ENCODE measurements around the gene CPSF6. TPM values are rescaled to one million over a fixed set of nuclear protein-coding genes. Genes with fewer than 3 reads are reported as not detected.
"Not testable (repeated sequence)": the region's sequence is repeated elsewhere in the genome, so short reads cannot be mapped to it uniquely, and the experiment has no call there.

CPSF6 gene
- polyA plus RNA-seq, 1 donor = 137 TPM

- no peak for DNase-seq
These were observed 15.5 kb downstream of the CPSF6 start for GRCh38 chr12:69254862-69255261.

DNA sequence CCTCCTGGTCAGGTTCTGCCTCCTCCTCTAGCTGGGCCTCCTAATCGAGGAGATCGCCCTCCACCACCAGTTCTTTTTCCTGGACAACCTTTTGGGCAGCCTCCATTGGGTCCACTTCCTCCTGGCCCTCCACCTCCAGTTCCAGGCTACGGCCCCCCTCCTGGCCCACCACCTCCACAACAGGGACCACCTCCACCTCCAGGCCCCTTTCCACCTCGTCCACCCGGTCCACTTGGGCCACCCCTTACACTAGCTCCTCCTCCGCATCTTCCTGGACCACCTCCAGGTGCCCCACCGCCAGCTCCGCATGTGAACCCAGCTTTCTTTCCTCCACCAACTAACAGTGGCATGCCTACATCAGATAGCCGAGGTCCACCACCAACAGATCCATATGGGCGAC, 19.3 kb downstream of the CPSF6 start:
- DNase-seq = no peak

DNA sequence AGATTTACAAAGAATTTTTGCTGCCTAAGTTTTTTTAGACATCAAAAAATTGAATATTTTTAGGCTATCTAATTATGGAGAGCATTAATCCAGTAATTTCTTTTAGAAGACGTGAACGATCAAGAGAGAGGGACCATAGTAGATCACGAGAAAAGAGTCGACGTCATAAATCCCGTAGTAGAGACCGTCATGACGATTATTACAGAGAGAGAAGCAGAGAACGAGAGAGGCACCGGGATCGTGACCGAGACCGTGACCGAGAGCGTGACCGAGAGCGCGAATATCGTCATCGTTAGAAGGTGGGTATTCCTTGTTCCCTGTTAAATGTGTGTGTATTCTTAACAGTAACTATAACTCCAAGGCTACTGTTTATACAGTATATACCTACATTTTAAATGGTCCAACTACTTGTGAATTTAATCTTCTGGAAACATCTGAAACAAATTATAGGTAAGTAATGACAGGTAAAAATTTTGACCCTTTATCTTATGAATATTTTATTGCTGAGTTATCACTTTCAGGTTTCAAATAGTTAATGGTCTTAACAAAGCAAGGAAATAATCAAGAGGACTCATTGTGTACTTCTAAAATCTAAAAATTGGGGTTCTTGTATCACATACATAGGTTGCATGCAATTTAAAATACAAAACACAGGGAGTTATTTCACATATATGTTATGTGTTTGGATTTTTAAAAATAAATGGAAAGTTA, 23.1 kb downstream of the CPSF6 start:
- DNase-seq = no peak

- DNase-seq = no peak
These were observed 25.8 kb downstream of the CPSF6 start for GRCh38 chr12:69265205-69265604.

- DNase-seq = not testable (repeated sequence)
These were observed 26.3 kb downstream of the CPSF6 start for GRCh38 chr12:69265633-69266032.

GRCh38 chr12:69266036-69266635, 26.8 kb downstream of the CPSF6 start:
- no peak for DNase-seq

DNA sequence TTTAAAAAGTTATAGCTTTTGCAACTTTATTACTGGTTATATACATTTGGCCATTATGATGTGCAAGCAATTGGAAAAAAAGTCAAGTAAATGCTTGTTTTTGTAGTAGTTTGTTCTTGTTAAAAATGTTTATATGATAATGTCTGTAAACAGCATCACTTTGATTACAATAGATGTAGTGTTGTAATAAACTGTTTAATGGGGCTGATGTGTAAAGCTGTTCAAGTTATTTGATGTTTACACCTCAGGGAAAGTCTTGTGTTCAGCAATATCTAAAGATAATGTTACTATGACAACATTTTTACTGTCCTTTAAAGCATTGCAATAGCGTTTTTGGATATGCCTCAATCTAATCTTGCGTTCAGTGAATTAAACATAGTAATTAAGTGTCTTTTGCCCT, 30.4 kb downstream of the CPSF6 start:
- no peak for DNase-seq

GRCh38 chr12:69272511-69272910, 33.1 kb downstream of the CPSF6 start:
- no peak for DNase-seq

DNA sequence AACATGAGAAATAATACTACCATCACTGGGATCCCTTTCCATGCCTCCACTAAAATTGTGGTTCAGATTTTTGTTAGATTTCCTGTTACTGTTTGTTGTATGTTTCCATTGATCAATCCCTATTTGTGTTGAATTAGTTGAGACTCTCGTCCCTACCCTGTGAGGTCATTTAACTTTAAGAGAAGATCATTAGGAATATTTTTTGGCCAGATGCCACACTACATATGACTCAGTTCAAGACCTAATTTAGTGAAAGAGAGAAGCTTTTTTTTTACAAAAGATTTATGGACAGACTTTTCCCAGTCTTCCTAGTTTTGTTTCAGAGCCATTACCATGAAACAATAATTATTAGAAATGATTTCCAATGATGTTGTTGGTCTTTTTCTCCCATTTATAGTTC, 35.5 kb downstream of the CPSF6 start:
- DNase-seq = no peak

- no peak for DNase-seq
These were observed 36.1 kb downstream of the CPSF6 start for GRCh38 chr12:69275471-69275891.

DNA sequence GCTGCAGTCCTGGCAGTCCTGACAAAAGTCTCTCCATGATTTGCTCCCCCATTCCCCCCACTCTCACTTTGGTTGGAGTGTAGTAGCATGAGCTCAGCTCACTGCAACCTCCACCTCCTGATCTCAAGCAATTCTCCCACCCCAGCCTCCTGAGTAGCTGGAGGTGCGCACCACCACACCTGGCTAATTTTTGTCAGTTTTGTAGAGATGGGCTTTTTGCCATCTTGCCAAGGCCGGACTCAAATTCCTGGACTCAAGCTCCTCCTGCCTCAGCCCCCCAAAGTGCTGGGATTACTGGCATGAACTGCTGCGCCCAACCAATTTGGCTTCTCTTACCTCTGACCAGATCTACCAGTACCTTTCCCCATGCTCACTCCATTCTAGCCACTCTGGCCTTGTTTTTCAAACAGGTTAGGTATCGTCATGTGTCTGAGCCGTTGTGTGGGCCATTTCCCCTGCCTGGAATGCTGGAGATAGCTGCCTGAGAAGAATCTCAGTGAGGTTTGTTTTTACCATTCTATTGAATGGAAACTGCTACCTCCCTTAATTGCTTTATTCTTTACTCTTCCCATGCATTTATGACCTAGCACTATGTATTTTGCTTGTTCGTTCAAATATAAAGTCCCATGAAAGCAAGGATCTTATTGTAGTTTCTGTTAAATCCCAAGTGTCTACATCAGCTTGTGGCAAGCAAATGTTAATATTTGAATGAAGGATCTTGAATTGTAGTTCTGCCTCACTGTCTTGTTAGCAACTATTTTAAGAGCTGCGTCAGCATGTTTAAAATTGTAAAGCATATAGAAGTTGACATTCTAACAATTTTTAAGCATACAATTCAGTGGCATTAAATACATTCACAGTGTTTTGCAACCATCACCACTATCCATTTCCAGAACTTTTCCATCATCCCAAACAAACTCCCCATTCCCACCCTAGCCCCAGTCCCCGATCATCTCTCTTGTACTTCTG, 39.7 kb downstream of the CPSF6 start:
- DNase-seq = no peak

- peak; percentile 49 for DNase-seq
These were observed 44.8 kb downstream of the CPSF6 start for GRCh38 chr12:69284131-69284530.

- DNase-seq = no peak
These were observed 48.2 kb downstream of the CPSF6 start for GRCh38 chr12:69287556-69287955.

DNA sequence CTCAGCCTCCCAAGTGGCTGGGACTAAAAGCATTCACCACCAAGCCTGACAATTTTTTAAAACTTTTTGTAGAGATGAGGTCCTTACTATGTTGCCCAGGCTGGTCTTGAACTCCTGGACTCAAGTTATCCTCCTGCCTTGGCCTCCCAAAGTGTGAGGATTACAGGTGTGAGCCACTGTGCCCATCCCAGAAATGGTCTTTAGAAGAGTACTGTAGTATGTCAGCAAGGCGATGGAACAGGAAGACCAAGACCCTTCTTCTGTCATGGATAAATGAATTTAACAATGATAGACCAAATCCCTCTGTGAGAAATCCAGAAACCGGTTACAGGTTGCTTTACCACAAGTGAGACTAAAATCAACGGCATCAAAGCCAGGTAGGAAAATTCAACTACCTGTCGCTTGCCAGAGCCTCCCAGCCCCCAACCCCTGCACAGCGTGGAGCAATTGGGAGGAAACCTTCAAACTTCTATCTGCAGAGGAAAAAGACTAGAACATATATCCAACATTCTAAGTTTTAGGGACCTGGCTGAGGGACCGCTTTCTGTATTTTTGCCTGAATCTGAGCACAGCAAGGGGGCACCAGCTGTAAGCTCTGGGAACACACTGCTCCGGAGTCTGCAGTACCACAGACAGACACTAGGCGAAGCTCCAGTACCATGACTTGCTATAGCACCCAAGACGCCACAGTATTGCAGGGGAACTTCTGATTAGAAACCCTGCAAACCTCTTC, 51.3 kb downstream of the CPSF6 start:
- DNase-seq = peak; percentile 77

- DNase-seq = no peak
These were observed 51.9 kb downstream of the CPSF6 start for GRCh38 chr12:69291278-69291593.

- no peak for DNase-seq
These were observed 58.8 kb downstream of the CPSF6 start for GRCh38 chr12:69298133-69298532.

GRCh38 chr12:69298947-69299346, 59.6 kb downstream of the CPSF6 start:
- DNase-seq = no peak

- DNase-seq = no peak
These were observed 64.9 kb downstream of the CPSF6 start for GRCh38 chr12:69304284-69304683.

- DNase-seq = no peak
These were observed 70.1 kb downstream of the CPSF6 start for GRCh38 chr12:69309461-69309860.

- DNase-seq = no peak
These were observed 73.8 kb downstream of the CPSF6 start for GRCh38 chr12:69313209-69313608.

- not testable (repeated sequence) for DNase-seq
These were observed 77.4 kb downstream of the CPSF6 start for GRCh38 chr12:69316784-69317183.

- DNase-seq = not testable (repeated sequence)
These were observed 77.9 kb downstream of the CPSF6 start for GRCh38 chr12:69317233-69317632.
